Measurements from ENCODE around the gene GALNTL6.
"Not testable (repeated sequence)": the region's sequence is repeated elsewhere in the genome, so short reads cannot be mapped to it uniquely, and the experiment has no call there.

Gene GALNTL6

DNA sequence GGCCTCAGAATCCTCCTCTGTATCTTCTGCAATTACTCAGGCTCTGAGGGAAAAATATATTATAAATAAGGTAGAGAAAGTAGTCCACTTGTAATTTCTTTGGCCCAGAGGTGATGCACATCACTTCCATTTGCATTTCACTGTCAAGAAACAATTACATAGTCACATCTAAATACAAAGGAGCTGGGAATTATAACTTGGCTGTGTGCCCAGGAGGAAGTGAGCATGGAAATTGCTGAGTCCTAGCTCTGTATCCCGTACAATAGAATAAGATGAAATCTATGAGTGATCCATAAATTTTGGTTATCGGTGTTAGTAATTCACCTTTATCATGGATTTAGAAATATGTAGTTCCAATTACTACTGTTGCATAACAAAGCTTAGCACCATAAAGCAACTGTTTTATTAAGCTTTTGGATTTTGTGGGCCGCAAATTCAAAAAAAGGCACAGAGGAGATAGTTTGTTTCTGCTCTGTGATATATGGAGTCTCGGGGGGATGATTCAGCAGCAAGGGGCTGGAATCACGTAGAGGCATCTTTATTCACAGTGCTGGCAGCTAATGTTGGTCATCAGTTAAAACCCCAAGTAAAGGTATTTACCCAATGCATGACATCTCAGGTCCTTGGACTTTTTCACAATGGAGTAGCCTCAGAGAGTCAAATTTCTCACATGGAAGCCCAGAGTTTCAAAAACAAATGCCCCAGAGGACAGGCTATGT, 1114.1 kb downstream of the GALNTL6 start:
- intact Hi-C loops (cut with micrococcal nuclease): no loop called here
- Mint-ChIP-seq H3K27me3 (no peaks in the 10 kb centered on the region), H3K4me3 (no peak overlapping the region), H3K4me1 (ENCODE audit: low read depth) (no peaks in the 10 kb centered on the region), H3K27ac (no peak overlapping the region), H3K9me3 (peaks cover 18% of the 10 kb centered on the region), H3K36me3 (ENCODE audit: low read depth) (no peaks in the 10 kb centered on the region)

- H3K36me3 Mint-ChIP-seq (ENCODE audit: low read depth): no peaks in the 10 kb centered on the region
- intact Hi-C loops (cut with micrococcal nuclease): no loop called here
Observed at GRCh38 chr4:172928347-172928746, 1115.1 kb downstream of the GALNTL6 start.

GRCh38 chr4:172938072-172938829, 1125.0 kb downstream of the GALNTL6 start:
- no peak overlapping the region for H3K27ac Mint-ChIP-seq
- H3K9me3 Mint-ChIP-seq: no peaks in the 10 kb centered on the region
- intact Hi-C loops (cut with micrococcal nuclease): no loop called here
- H3K27me3 Mint-ChIP-seq: no peaks in the 10 kb centered on the region
- H3K36me3 Mint-ChIP-seq (ENCODE audit: low read depth): no peaks in the 10 kb centered on the region
- H3K4me3 Mint-ChIP-seq: no peak overlapping the region
- H3K4me1 Mint-ChIP-seq (ENCODE audit: low read depth): no peaks in the 10 kb centered on the region

More at GRCh38 chr4:172928347-172928746, 1115.1 kb downstream of the GALNTL6 start:
- Mint-ChIP-seq H3K4me1 (ENCODE audit: low read depth) (no peaks in the 10 kb centered on the region), H3K27me3 (no peaks in the 10 kb centered on the region), H3K27ac (no peak overlapping the region), H3K9me3 (peaks cover 7% of the 10 kb centered on the region), H3K4me3 (no peak overlapping the region)

DNA sequence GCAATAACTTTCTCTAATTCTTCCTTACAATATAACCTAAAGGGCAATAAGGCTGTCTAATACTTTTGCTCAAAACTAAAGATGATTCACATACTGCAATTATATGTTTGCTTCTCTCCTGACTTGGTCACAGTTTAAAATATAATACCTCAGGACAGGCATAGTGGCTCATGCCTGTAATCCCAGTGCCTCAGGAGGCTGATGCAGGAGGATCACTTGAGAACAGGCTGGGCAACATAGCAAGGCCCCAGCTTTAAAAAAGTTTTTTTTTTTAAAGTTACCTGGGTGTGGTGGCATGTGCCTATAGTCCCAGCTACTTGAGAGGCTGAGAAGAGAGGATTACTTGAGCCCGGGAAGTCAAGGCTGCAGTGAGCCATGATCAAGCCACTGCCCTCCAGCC, 1125.7 kb downstream of the GALNTL6 start:
- Mint-ChIP-seq H3K36me3 (ENCODE audit: low read depth) (no peaks in the 10 kb centered on the region), H3K9me3 (no peaks in the 10 kb centered on the region), H3K4me3 (no peak overlapping the region), H3K4me1 (ENCODE audit: low read depth) (no peaks in the 10 kb centered on the region), H3K27ac (no peak overlapping the region), H3K27me3 (no peaks in the 10 kb centered on the region)
- intact Hi-C loops (cut with micrococcal nuclease): no loop called here

GRCh38 chr4:172942840-172943239, 1129.6 kb downstream of the GALNTL6 start:
- Mint-ChIP-seq H3K4me1 (ENCODE audit: low read depth) (no peaks in the 10 kb centered on the region), H3K36me3 (ENCODE audit: low read depth) (no peaks in the 10 kb centered on the region), H3K27me3 (peaks cover 2% of the 10 kb centered on the region), H3K4me3 (no peak overlapping the region), H3K27ac (no peak overlapping the region), H3K9me3 (no peaks in the 10 kb centered on the region)
- intact Hi-C loops (cut with micrococcal nuclease): no loop called here

GRCh38 chr4:172945611-172946010, 1132.4 kb downstream of the GALNTL6 start:
- Mint-ChIP-seq H3K9me3 (no peaks in the 10 kb centered on the region), H3K27me3 (peaks cover 2% of the 10 kb centered on the region), H3K4me1 (ENCODE audit: low read depth) (peaks cover 6% of the 10 kb centered on the region), H3K27ac (no peak overlapping the region), H3K4me3 (no peak overlapping the region), H3K36me3 (ENCODE audit: low read depth) (no peaks in the 10 kb centered on the region)
- intact Hi-C loops (cut with micrococcal nuclease): no loop called here

- Mint-ChIP-seq H3K4me3 (no peak overlapping the region), H3K4me1 (ENCODE audit: low read depth) (peaks cover 6% of the 10 kb centered on the region)
Observed at GRCh38 chr4:172946503-172946902, 1133.3 kb downstream of the GALNTL6 start.

GRCh38 chr4:172947594-172947993, 1134.4 kb downstream of the GALNTL6 start:
- Mint-ChIP-seq H3K36me3 (ENCODE audit: low read depth) (no peaks in the 10 kb centered on the region), H3K9me3 (no peaks in the 10 kb centered on the region)
- intact Hi-C loops (cut with micrococcal nuclease): no loop called here

More at GRCh38 chr4:172946503-172946902, 1133.3 kb downstream of the GALNTL6 start:
- H3K27me3 Mint-ChIP-seq: peaks cover 2% of the 10 kb centered on the region
- intact Hi-C loops (cut with micrococcal nuclease): no loop called here
- H3K36me3 Mint-ChIP-seq (ENCODE audit: low read depth): no peaks in the 10 kb centered on the region
- no peak overlapping the region for H3K27ac Mint-ChIP-seq
- H3K9me3 Mint-ChIP-seq: no peaks in the 10 kb centered on the region

DNA sequence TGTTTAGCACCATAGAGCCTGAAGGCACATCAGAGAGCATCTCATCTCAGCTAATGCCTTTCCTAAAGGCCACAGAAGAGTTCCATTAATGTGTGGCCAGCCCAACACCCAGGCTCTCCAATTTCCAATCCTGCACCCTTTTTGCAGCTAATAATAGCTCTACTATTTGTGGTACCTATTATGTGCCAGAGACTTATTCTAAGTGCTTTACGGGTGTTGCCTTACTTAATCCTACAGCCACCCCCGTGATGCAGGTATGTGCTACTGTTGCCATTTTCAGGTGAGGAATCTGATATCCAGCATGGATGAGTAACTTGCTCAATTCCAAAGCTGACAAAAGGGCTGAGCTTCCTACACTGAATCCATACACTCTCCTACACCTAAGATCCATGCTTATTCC, 1137.8 kb downstream of the GALNTL6 start:
- H3K27me3 Mint-ChIP-seq: peaks cover 2% of the 10 kb centered on the region
- no peak overlapping the region for H3K27ac Mint-ChIP-seq
- intact Hi-C loops (cut with micrococcal nuclease): no loop called here
- no peaks in the 10 kb centered on the region for H3K9me3 Mint-ChIP-seq
- H3K4me3 Mint-ChIP-seq: no peak overlapping the region
- peaks cover 6% of the 10 kb centered on the region for H3K4me1 Mint-ChIP-seq (ENCODE audit: low read depth)
- no peaks in the 10 kb centered on the region for H3K36me3 Mint-ChIP-seq (ENCODE audit: low read depth)

More at GRCh38 chr4:172947594-172947993, 1134.4 kb downstream of the GALNTL6 start:
- Mint-ChIP-seq H3K27me3 (peaks cover 2% of the 10 kb centered on the region), H3K4me1 (ENCODE audit: low read depth) (peaks cover 6% of the 10 kb centered on the region), H3K4me3 (no peak overlapping the region), H3K27ac (no peak overlapping the region)

GRCh38 chr4:172951679-172952451, 1138.7 kb downstream of the GALNTL6 start:
- H3K27ac Mint-ChIP-seq: no peak overlapping the region
- H3K27me3 Mint-ChIP-seq: no peaks in the 10 kb centered on the region
- H3K4me3 Mint-ChIP-seq: no peak overlapping the region
- peaks cover 6% of the 10 kb centered on the region for H3K4me1 Mint-ChIP-seq (ENCODE audit: low read depth)
- no peaks in the 10 kb centered on the region for H3K9me3 Mint-ChIP-seq
- H3K36me3 Mint-ChIP-seq (ENCODE audit: low read depth): no peaks in the 10 kb centered on the region
- intact Hi-C loops (cut with micrococcal nuclease): no loop called here

DNA sequence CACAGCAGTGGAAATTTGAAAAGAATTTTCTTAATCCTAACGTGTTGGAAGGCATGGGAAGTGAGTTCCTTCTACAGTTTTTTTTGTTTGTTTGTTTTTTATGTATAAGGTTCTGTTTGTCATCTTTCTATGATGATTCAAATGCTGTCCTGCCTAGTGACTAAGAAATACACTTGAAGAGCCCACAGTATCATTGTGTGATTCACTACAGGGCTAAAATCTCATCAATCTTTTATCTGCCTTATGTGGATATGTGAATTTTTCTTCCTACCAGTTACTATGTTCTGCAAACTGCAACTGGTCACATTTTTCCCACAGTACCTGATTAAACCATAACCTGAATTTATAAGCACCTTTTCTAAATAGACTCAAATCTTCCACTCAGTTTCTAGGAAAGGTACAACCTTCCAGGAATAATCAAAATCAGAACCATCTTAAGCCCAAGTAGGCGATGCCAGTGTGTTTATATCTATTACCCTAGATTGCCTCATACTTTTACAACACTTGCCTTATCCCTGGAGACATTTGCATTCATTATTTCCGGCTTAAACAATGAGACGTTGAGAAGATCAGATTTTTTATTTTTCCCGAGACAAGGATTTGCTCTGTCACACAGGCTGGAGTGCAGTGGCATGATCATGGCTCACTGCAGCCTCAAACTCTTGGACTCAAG, 1140.8 kb downstream of the GALNTL6 start:
- H3K36me3 Mint-ChIP-seq (ENCODE audit: low read depth): no peaks in the 10 kb centered on the region
- intact Hi-C loops (cut with micrococcal nuclease): no loop called here
- no peak overlapping the region for H3K27ac Mint-ChIP-seq
- peaks cover under 1% of the 10 kb centered on the region for H3K4me1 Mint-ChIP-seq (ENCODE audit: low read depth)
- H3K4me3 Mint-ChIP-seq: no peak overlapping the region
- H3K27me3 Mint-ChIP-seq: no peaks in the 10 kb centered on the region
- H3K9me3 Mint-ChIP-seq: no peaks in the 10 kb centered on the region

DNA sequence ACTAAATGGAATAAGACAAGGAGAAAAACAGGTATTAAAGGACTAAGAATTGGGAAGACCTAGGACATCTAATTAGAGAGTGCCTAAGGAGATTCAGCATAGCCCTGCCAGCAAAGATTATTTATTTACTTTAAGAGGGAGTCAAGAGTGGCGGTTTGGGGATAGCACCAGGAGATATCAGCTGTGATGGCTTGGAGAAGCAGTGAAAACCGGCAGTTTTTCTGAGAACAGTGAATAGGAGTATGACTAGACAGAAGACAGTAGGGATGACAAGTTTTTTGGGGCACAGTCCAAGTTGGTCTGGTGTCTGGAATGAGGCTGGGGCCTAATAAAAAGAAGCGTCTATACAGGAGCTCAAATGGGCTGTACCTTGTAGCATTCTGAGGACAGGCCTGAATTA, 1143.1 kb downstream of the GALNTL6 start:
- H3K4me1 Mint-ChIP-seq (ENCODE audit: low read depth); H3K27ac Mint-ChIP-seq; intact Hi-C loops (cut with micrococcal nuclease); H3K36me3 Mint-ChIP-seq (ENCODE audit: low read depth); H3K4me3 Mint-ChIP-seq; H3K27me3 Mint-ChIP-seq; H3K9me3 Mint-ChIP-seq: not testable (repeated sequence)

DNA sequence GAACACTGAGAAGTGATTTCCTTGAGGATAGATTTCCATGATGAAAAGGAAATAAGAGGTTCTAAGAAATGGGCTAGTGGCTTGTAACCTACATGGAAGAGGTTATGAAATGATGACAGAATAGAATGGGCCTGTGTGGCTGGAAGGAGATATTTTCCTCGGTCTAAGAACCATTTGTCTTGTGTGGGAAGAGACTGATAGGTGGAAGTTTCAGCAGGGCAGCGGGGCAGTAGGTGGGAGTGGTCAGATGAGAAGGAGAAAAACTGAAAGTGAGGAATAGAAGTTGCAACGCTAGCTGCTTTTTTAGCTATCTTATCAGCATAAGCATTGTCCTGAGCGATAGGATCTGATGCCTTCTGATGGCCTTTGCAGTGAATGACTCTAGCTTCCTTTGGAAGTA, 1144.0 kb downstream of the GALNTL6 start:
- intact Hi-C loops (cut with micrococcal nuclease): no loop called here
- Mint-ChIP-seq H3K4me3 (no peak overlapping the region), H3K4me1 (ENCODE audit: low read depth) (no peaks in the 10 kb centered on the region), H3K27me3 (no peaks in the 10 kb centered on the region), H3K27ac (no peak overlapping the region), H3K36me3 (ENCODE audit: low read depth) (no peaks in the 10 kb centered on the region), H3K9me3 (peaks cover 9% of the 10 kb centered on the region)
